ENCODE data around the gene MMS19.
A peak's percentile ranks its signal among the peaks of the same experiment; 100 is the strongest.

Gene MMS19, protein sequence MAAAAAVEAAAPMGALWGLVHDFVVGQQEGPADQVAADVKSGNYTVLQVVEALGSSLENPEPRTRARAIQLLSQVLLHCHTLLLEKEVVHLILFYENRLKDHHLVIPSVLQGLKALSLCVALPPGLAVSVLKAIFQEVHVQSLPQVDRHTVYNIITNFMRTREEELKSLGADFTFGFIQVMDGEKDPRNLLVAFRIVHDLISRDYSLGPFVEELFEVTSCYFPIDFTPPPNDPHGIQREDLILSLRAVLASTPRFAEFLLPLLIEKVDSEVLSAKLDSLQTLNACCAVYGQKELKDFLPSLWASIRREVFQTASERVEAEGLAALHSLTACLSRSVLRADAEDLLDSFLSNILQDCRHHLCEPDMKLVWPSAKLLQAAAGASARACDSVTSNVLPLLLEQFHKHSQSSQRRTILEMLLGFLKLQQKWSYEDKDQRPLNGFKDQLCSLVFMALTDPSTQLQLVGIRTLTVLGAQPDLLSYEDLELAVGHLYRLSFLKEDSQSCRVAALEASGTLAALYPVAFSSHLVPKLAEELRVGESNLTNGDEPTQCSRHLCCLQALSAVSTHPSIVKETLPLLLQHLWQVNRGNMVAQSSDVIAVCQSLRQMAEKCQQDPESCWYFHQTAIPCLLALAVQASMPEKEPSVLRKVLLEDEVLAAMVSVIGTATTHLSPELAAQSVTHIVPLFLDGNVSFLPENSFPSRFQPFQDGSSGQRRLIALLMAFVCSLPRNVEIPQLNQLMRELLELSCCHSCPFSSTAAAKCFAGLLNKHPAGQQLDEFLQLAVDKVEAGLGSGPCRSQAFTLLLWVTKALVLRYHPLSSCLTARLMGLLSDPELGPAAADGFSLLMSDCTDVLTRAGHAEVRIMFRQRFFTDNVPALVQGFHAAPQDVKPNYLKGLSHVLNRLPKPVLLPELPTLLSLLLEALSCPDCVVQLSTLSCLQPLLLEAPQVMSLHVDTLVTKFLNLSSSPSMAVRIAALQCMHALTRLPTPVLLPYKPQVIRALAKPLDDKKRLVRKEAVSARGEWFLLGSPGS

DNA sequence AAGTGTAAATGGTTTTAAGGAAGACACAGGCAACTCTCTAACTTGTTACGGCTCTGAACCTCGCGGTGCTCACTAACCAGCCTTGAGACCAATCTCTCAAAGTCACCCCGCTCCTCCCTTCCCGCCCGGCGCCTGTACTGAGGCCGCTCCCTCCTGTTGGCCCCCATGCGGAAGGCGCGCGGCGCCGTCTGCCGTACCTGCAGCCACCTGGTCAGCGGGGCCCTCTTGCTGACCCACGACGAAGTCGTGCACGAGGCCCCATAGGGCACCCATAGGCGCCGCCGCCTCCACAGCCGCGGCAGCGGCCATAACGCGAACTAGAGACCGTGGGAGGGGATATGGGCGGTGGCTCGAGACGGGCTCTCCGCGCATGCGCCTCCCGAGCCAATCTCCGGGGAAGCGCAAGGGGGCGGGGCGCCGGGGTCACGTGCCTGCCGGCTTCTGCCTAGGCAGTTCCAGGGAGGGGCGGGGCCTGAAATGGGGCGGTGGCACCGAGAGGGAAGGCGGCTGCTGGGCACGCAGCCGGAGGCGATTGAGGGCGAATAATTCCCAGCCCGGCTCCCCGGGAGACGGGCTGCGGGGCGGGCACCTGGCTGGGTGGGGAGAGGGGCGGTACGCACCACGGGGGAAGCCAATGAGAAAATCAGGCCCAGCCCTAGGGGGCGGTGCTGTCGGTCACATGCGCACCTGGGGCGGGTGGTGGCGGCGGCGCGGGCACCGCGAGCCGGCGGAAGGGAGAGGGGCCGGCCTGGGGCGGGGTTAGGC, at the start of gene MMS19:
TSS of gene MMS19 (minus strand) at position 347 of the 765 bp plus-strand sequence. CDS start at position 309, 38 bp downstream.
- DNase-seq (ENCODE audit: low read depth) = peak; percentile 100

DNA sequence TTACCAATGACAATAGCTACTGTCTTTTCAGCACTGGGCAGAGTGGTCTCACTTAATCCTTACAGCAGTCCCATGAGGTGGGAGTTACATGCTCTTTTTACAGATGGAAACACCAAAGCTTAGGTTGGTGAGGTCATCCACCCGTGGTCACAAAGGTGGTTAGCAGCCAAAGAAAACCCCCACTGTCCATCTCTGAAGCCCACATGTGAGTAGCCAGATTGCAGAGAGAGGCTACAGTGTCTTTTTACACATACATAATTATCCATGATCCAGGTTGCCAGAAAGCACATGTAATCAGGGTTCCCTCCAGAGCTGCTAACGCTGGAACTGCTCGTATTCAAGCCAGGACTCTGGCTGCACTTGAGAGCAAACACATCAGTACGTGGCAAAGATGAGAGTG, 49.7 kb upstream of the MMS19 start:
- no peak for DNase-seq (ENCODE audit: low read depth)

DNA sequence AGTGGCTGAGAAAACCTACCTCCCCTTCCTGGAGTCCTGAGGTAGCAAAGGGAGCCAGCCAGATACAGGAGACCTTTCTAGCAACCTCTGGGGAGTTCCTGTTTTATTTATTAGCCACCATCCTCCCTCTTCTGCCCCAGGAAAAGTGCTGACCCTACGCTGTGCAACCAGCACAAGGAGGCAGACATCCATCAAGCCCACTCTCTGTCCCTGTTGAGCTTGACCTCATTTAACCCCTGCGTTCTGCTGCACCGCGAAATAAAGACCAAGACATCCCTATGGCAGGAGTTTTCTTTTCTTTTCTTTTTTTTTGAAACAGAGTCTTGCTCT, 49.0 kb upstream of the MMS19 start:
- no peak for DNase-seq (ENCODE audit: low read depth)

DNA sequence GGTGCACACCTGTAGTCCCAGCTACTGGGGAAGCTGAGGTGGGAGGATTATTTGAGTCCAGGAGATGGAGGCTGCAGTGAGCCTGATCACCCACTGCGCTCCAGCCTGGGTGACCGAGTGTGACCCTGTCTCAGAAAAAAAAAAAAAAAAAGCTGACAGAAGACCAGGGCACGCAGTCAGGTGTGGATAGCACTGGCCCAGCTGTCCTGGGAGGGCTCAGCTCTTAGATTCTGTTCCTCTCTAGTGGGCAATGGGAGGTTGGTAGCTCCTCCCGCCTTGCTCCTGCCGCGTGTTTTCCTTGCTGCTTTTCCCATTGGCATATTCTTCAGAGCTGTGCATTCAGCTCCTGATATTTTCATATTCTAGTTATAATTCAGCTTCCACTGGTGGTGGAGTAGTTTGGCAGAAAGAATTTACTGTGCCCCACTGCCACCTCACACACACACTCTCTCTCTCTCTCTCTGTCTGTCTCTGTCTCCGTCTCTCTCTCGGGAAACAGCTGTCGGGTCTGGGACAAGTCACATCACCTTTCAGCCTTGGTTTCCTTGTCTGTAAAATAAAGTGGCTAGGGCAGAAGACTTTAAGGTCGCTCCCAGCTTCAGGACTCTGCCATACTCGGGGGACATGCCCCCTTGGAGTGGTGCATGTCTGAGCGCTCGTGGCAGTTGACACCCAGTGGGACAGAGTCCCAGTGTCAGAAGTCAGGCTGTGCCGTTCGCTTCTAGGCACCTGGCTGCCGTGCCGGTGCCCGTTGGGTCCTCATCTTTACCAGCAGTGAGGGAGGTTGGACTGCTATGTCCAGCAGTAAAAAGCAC, 48.4 kb upstream of the MMS19 start:
- DNase-seq (ENCODE audit: low read depth) = no peak

DNA sequence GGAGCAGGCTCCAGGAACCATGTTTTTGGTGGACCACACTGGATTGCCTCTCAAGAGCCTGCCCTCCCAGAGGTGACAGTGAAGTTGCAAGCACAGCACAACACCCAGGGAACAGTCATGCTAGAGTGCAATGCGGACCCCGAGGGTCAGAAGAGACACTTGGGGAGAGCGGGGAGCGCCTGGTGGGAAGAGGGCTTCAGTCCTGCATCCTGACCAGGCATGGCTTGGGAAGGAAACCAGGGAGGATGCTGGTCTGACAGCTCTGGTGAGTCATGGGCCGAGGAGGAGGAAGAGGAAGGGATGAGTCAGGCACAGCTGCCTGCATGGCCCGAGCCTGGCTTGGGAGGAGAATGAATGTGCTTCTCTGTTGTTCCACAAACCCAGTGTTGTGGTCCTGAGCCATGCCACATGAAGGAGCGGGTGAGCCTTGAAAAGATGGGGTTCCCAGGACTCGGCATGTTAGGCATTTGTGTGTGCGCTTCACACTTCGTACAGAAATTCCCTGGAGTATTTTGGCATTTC, 44.9 kb upstream of the MMS19 start:
- DNase-seq (ENCODE audit: low read depth) = no peak

DNA sequence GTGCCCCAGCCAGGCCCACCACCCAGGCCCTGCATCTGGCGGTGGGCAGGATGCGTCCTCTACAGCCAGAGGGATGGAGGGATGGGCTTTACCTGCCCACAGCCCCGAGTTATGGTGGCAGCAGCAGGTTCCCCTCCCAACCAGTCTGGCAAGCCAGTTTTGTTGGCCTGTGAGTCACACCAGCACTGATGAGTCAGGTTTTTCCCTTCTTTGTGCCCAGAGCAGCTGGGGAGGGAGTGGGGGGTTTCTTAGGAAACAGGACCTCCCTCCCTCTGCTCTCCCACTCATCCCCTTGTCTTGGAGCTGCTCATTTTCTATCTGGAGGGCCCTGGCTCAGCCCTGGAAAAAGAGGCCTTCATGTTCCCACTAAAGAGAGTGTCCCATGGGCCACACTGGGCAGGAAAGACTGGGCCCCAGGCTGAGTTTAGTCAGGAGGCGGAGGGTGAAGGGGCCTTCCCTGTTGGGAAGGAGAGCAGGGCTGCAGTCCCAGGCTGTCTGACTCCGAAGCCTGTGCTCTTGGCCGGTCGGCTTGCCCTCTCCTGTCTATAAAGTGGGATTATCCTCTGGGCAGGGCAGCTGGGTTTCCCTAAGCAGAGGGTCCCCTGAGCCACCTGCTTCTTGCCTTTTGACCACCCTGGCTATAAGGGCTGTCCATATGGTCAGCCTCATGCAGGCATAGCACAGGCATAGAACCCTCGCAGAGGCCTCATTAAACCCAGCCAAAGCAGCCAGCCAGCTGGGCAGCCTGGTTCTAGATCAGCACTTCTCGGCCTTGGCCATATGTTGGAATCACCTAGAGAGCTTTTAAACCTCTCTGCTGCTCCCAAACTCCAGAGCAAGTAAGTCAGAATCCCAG, 44.2 kb upstream of the MMS19 start:
- DNase-seq (ENCODE audit: low read depth) = no peak

DNA sequence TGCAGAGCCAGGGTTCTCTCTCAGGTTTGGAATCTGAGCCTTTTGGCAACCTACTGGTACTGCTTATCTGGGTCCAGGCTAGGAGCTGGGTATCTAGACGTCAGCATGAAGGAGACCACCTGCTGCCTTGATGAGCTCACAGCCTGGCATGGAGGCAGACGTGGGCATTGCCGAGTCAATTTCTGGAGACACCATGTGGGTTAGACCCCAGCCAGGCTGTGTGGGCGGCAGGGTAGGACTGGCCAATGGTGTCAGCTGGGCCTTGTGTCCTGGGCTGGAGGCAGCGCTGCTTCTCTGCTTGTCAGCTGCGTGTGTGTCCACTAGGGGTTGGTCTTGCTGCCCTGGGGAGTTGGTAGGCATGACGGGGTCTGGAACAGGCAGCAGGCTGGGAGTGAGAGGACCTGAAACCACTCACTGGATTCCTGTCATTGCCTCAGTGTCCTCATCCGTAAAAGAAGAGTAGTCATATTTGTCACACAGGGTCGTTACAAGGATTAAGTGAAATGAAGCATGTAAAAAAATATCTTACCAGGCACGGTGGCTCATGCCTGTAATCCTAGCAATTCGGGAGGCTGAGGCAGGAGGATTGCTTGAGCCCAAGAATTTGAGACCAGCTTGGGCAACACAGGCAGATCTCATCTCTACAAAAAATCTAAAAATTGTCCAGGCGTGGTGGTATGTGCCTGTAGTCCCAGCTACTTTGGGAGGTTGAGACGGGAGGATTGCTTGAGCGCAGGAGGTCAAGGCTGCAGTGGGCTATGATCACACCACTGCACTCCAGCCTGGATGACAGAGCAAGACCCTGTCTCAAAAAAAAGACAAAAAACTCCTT, 42.7 kb upstream of the MMS19 start:
- no peak for DNase-seq (ENCODE audit: low read depth)

DNA sequence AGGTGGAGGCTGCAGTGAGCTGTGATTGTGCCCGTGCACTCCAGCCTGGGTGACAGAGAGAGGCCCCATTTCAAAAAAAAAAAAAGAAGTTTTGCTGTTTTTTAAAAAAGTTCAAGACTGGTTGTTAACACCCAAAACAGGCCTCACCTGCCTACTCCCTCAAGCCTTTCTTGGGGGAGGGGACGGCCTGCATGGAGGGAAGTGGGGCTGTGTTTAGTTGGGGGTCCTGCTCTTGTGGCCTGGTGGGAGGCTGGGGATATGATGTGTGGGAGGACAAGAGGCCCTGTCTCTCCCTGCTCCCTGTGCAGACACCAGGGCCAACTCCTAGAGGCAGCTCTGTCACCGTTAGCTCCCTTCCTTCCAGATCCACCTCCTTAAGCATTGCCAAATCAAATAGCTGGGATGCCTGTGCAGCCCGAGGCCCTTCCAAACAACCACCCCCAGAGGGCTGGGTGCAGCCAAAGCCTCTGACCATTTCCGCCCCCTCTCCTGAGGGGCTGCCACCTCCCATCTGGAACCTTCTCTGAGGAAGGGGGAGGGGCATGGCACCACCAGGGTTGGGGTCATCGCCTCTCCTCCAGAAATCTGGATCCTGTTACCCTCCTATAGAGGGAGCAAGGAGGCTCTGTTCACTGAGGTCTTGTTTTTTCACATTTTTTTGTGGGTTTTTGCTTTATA, 41.4 kb upstream of the MMS19 start:
- DNase-seq (ENCODE audit: low read depth) = no peak

DNA sequence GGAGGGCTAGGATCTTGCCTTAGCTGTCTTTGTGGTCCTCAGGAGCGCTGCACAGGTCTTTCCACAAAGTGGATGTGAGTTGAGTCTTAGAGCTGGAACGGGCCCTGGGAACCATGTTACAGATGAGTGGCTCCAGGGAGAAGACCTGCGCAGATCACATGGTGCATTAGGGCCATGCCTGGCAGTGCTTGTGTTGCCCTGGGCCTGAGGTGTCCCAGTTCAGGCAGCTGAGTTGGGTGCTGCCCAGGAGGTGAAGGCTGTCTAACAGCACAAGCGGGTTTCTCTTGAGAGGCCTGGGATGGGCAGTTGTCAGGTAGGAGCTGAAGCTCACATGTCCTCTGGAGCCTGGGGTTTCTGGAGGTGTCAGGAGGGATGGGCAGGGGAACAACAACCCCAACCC, 40.6 kb upstream of the MMS19 start:
- no peak for DNase-seq (ENCODE audit: low read depth)

DNA sequence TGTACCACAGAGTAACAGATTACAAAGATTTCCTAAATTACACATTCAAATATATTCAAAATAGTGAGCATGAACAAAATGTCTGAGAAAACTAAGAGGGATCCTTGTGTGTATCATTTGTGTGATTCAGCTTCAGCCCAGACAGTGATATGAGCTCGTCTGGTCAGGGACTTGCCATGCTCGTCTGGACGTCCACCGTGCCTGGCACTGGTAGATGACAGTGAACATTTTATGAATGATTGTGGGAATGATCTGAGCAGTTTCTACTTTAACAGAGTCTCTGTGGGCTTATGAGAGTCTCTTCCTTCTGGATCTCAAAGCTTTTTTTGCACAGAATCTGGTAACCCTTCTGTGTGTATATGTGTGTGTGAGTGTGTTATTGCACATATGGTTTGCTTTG, 40.2 kb upstream of the MMS19 start:
- no peak for DNase-seq (ENCODE audit: low read depth)

DNA sequence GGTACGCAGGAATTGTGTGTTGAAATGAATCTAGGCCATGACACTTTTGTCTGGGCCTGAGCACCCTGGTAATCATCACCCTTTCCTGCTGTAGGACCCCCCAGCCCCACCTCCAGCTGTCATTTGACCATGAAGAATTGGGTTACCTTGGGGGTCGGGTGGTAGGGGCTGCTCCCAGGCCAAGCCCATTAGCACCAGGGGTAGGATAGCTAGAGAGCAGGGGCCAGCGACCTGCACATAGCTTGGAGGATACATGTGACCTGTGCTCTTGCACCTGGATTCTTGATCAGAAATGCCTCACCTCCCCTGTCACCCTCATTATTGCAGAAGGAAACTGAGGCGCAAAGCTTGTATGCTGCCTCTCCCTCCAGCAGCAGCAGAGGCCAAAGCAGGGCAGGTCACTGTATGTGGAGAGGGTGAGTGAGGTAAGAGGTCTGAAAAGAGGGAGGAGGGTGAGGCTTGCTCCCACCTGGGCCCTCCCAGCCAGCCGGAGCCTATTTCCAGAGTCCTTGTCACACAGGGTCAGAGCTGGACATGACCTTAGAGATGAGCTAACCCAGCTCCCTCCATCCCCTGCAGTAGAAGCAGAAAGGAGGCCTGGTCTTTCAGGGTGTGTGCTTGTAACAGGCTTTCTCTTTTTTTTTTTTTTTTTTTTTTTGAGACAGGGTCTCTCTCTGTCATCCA, 39.1 kb upstream of the MMS19 start:
- no peak for DNase-seq (ENCODE audit: low read depth)

DNA sequence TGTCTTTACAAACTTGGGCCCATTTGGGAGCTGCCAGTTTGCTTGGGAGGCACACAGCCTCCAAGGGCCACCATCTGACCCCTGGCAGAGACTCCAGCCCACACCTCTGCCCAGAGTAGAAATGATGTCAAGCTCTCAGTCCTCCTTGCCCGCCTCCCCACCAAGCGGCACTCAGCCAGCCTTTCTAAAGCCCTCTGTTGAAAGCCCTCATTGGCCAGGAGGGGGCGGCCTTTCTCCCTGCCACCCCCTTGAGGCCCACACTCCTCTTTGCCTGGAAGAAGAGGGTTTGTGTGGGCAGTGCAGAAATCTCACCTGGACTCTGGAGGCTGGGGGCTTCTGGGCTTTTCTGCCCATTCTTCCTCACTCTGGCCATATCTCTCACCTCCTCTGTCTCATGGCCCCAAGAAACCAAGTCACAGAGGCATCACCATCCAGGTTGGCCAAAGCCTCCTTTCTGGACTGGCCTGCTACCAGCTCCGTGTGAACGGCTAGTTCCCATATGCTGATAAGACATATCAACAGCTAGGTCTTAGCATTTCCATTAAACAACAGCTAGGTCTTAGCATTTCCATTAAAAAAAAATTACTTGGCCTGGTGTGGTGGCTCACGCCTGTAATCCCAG, 36.6 kb upstream of the MMS19 start:
- DNase-seq (ENCODE audit: low read depth) = no peak

DNA sequence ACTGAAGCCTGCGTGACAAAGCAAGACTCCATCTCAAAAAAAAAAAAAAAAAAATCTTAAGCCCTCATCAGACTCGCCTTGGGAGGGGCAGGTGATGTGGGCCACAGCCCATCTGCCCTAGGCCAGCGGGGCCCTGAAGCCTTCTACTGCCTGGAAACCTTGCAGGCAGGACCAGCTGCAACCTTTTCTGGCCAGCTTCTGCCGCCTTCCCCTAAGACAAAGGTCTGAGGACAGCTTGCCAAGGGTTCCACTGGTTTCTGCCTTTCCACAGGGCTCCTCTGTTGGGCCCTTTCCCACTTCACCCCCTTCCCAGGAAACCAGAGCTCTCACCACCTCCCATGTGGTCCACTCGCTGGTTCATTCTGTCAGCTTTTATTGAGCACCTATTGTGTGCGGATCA, 35.7 kb upstream of the MMS19 start:
- no peak for DNase-seq (ENCODE audit: low read depth)

DNA sequence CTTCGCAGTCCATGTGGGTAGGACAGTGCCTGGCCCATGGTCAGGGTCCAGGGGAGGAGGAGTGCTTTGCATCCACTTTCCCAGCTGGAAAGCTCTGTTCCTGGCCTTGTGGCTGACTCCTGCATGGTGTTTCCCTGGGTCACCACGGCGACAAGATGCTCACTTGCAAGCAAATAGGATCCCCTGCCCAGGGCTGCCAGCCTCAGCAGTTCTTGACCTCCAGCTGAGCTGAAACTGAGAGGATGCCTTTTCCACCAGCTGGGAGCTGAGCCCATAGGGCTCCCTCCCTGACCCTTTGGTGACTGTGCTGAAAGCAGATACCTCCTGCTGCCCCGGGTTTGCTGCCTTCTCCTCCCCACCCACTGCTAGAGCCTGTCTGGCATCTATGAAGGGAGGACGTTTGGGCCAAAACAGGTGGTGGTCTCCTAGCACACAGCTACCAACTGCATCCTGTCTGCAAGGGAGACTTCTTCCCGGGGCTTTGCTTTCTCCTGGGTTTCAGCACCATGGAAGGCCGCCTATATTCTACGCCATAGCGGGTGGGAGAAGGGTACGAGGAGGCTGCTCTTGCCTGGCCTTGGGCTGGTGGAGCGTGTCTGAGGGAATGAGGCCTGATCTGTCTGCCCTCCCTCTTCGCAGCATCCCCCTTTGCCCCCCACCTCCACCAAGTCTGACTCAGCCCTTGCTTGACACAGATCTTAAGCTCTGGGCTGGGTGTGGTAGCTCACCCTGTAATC, 34.9 kb upstream of the MMS19 start:
- no peak for DNase-seq (ENCODE audit: low read depth)

DNA sequence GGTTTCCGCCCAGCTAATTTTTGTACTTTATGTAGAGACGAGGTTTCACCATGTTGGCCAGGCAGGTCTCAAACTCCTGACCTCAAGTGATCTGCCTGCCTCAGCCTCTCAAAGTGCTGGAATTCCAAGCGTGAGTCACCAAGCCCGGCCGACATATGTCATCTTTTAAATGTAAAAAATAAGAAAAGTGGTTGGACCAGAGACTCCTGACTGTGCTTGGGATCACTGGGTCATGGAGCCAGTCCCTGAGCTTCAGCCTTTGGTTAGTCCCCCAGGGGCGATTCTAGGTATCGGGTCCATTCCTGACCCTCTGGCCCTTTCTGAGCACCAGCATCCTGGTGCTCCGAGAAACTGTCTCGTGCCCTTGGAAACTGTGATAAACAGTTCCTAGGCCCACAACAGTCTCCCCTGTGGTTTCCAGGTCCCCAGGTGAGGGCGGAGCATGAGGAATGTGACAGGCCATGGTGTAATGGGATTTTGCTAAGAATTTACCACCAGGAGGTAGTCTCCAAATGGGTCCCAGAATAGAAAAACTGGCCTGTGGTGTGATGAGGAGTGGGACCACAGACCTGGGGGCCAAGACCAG, 33.3 kb upstream of the MMS19 start:
- no peak for DNase-seq (ENCODE audit: low read depth)

DNA sequence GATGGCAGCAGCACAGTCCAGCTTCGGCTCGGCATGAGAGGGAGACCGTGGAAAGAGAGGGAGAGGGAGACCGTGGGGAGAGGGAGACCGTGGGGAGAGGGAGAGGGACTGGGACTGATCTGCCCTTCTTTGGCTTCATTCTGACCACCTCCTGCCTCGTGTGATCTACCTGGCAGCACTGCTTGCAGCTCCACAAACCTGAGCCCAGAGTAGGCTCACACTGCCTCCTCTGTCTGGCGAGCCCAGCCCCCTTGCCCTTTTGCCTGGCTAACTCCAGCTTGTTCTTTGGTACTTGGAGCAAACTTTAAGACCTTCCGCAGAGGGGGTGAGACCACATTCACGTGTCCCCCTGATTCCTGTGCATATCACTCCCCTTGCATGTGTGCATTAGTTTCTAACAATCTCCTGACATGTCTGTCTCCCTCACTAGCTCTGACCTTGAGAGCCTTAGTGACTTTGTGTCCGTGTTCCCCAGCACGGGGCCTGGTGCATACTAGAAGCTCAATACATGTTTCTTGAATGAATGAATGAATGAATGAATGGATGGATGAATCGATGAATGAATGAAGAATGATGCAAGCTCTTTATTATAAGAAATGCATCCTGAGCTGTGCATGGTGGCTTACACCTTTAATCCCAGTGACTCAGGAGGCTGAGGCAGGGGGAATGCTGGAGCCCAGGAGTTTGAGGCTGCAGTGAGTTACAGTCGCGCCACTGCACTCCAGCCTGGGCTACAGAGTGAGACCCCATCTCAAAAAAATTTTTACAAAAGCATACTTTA, 31.7 kb upstream of the MMS19 start:
- no peak for DNase-seq (ENCODE audit: low read depth)
